HG03135 (cell line): ENCODE data around the gene MTCL1.

ENCODE experiments used
- ATAC-seq: cut with Tn5 transposase; IDR thresholded peaks from one replicate; pipeline ENCODE4 v1.9.1; 2021; ENCODE audit warnings: mild to moderate bottlenecking, moderate library complexity; ENCODE audit not compliant: unreplicated experiment

Gene MTCL1

DNA sequence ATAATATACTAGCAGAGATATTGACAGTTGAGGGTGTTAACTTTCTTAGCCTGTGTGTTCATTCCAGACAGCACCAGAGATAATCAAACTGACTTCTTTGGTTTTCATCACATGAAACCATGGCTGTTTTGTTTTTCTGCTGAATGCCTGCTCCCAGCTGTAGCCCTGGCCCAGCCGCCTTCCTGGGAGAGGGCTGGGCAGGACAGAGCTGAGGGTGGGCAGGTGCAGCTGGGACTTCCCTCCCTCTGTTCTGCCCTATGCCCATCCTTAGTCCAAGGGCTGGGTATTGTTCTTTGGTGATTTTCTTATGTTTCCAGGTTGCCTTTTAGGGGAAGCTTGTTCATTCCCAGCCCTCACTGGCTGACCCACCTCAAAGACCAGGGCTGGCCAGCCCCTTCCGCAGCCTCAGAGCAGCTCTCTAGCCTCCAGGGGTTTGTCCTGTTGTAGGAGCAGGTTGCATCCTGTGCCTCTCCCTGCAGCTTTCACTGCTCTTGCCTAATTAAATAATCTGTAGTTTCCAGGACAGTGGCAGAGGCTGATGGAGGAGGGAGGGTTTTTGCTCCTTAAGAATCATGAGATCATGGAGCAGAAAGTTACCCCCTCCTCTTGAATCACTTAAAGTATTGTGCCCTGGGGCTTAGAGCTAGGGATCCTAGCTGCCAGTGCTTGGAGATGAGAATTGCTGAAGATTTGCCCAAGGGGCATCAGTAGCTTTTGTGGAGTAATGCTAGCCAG, 61.4 kb downstream of the MTCL1 start:
- no peak for ATAC-seq

DNA sequence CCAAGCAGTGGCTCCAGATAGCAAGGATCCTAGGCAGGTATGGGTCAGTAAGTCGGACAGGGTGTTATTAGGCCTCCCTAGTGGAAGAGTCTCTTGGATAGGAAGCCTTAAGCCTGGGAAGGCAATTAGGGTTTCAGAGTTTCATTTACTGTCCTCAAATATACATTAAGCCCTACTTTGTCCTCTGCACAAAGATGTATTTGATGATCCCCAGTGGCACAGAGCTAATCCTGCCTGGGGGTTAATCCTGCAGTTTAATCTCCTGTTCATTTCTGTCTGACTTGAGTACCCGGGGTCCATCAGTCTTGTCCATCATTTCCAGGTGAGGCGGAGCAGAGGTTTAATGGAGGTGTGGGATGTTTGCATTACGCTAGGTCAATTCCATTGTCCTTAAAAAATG, 62.0 kb downstream of the MTCL1 start:
- no peak for ATAC-seq

GRCh38 chr18:8769509-8770095, 64.2 kb downstream of the MTCL1 start:
- ATAC-seq: no peak

DNA sequence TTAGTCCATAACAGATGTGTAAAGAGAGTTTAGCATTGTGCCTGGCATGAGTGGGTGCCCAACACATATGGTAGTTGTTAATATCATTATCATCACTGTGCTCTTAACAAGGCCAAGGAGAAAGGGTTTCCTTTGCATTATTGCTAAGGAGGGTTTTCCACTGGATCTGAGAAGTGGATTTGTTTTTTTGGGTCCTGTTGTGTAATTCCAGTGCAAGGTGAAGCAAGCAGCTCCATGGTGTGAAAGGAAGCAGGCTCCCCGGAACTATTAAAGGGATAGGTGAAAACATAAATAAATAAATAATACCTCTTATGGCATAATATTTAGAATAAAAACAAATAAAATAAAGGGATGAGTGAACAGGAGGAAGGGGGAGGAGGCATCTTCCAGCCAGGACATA, 65.3 kb downstream of the MTCL1 start:
- ATAC-seq: no peak

DNA sequence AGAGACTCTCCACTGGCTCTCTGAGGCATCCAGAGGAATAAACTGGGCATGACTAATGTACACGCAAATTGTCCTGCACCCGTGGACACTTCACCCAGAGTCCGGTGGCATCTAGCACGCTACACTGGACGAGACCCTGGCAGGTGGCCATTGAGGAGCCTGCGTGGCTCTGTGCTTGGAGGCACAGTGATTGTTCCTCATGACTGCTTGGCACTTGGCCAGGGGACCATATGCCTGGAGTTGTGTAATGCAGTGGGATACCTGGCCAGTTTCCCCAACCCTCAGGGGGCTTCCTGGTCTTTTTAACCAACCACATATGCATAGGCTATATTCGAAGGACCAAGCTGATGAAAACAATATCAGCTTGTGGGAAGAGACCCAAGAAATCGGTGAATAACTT, 66.6 kb downstream of the MTCL1 start:
- ATAC-seq: no peak

GRCh38 chr18:8773980-8774379, 68.6 kb downstream of the MTCL1 start:
- no peak for ATAC-seq

DNA sequence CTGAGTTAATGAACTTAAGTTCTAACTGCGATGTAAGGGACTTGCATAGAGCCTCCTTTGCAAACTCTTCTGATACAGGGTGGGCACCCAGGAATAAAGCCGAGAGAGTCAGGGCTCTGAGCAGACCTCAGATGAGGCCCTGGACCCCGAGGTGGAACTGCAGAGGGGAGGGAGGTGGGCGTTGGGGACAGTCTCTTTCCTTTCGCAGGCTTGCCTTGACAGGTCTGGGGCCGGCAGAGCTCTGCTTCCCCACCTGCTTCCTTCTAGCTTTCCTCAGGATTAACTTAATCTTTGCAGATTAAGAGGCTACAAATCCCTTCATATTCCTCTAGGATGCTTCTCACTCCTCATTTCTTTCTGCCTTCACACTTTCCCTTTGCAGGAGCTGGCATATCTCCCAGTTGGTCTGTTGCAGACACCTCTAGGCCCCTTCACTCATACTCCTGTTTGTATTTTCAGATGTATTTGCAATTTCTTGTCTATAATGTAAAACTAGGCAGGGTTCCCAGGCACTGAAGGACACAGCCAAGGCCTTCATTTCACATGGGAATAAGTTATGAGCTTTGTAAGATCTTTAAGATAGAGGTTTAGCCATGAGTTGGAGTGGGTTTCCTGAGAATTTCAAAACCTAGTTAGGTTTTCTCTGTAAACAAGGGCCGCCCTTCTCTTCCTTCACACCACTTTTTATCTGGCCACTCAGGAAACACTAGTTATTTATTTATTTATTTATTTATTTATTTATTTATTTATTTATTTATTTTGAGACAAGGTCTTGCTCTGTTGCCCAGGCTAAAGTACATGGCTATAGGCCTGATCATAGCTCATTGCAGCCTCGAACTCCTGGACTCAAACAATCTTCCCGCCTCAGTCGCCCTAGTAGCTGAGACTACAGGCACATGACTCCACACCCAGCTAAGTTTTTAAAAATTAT, 70.9 kb downstream of the MTCL1 start:
- no peak for ATAC-seq

DNA sequence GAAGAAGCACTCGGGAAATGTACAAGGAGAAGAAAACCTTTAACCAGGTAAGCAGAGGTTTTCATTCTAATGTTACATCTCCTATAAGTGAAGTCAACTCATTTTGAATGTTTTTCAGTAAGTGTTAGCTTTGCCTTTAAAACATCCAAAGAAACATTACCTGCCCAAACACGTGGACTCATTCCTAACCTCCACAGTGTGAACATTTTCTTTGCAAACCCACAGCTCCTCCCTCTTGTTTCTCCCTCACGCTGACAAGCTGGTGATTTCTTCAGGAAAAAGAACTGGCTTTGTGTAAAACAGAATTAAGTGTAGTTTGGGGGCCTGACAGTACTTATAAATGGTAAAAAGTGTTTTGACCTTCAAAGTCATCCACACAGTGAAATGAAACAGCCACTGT, 72.5 kb downstream of the MTCL1 start:
- ATAC-seq: no peak

DNA sequence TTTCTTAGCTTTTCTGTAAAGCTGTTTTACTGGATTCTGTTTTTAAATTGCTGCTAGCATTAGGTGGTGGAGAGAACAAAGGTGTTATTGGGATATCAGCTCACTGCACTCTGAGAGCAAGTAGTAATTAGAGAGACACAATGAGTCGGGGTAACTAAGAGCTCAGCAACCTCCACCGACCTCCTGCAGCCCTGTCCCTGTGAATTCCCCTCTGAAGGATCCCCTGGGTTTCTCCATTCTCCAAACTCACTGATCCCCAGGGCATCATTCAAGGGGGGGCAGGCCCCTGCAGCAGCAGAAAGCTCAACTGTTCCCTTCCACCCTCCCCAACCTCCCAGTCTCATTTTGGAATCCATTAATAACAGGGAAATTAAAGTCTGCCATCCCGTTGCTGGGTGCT, 73.0 kb downstream of the MTCL1 start:
- ATAC-seq: no peak

- ATAC-seq: no peak
Measured at GRCh38 chr18:8778824-8779223, 73.5 kb downstream of the MTCL1 start.

- no peak for ATAC-seq
Measured at GRCh38 chr18:8779251-8779650, 73.9 kb downstream of the MTCL1 start.

- ATAC-seq: no peak
Measured at GRCh38 chr18:8780227-8780626, 74.9 kb downstream of the MTCL1 start.

- no peak for ATAC-seq
Measured at GRCh38 chr18:8781671-8782070, 76.3 kb downstream of the MTCL1 start.

DNA sequence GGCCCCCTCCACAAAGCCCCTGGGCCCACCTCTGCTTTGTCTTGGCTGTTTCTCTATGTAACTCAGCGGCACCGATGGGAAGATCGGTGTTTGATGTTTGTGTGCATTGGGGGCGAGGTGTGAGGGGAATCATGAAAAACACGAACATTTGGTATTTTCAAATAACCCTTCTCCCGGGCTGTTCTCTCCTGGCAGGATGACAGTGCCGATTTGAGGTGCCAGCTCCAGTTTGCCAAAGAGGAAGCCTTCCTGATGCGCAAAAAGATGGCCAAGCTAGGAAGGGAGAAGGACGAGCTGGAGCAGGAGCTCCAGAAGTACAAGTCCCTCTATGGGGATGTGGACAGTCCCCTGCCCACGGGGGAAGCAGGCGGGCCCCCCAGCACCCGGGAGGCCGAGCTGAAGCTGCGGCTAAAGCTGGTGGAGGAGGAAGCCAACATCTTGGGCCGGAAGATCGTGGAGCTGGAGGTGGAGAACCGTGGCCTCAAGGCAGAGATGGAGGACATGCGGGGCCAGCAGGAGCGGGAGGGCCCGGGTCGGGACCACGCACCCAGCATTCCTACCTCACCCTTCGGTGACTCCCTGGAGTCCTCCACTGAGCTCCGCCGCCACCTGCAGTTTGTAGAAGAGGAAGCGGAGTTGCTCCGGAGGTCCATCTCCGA, 78.1 kb downstream of the MTCL1 start:
- no peak for ATAC-seq

DNA sequence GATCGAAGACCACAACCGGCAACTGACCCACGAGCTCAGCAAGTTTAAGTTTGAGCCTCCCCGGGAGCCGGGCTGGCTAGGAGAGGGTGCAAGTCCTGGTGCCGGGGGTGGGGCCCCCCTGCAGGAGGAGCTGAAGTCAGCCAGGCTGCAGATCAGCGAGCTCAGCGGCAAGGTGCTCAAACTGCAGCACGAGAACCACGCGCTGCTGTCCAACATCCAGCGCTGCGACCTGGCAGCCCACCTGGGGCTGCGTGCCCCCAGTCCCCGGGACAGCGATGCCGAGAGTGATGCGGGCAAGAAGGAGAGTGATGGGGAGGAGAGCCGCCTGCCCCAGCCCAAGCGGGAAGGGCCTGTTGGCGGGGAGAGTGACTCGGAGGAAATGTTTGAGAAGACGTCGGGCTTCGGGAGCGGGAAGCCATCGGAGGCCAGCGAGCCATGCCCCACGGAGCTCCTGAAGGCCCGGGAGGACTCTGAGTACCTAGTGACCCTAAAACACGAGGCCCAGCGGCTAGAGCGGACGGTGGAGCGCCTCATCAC, 78.7 kb downstream of the MTCL1 start:
- ATAC-seq: no peak

DNA sequence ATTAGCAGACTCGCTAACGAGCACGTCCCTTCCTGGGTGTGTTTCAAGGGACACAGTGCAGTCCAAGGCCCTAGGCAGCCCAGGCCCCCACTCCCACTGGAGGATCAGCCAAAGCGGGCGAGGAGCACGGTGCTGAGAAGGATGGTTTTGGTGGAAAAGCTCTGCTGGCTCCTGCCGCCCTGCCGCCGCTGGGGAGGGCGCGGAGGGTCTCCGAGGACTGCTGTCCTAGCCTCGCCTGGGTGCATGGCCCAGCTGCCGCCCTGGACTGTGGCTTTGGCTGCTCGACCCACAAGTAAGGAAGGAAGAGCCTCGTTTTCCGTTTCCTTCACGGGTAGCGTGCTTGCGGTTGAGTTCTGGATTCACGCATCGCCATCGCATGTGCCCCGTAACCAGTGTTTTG, 79.9 kb downstream of the MTCL1 start:
- no peak for ATAC-seq

GRCh38 chr18:8785855-8786482, 80.6 kb downstream of the MTCL1 start:
- ATAC-seq: no peak

GRCh38 chr18:8786483-8787370, 81.4 kb downstream of the MTCL1 start:
- ATAC-seq: no peak

DNA sequence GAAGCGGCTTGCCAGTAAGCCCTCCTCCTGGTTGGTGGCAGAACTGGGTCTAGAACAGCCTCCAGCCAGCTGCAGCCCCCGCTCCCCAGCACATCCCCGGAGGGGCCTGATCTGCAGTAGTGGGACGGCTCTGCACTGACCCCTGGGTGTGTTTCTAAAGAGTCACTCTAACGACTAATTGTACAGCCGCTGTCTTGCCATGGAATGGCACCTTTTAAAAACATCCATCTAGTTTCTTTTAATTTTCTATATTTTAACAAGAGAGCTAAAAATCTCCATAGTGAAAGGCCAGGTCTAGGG, 82.0 kb downstream of the MTCL1 start:
- no peak for ATAC-seq

GRCh38 chr18:8787794-8788193, 82.4 kb downstream of the MTCL1 start:
- ATAC-seq: no peak
